Measurements from ENCODE around the gene TMSB4X. TPM values are rescaled to one million over a fixed set of nuclear protein-coding genes. Genes with fewer than 3 reads are reported as not detected.

Gene TMSB4X
- total RNA-seq, 4 donors from 2014 or later = 880 to 1,466 (median 1,228) TPM

DNA sequence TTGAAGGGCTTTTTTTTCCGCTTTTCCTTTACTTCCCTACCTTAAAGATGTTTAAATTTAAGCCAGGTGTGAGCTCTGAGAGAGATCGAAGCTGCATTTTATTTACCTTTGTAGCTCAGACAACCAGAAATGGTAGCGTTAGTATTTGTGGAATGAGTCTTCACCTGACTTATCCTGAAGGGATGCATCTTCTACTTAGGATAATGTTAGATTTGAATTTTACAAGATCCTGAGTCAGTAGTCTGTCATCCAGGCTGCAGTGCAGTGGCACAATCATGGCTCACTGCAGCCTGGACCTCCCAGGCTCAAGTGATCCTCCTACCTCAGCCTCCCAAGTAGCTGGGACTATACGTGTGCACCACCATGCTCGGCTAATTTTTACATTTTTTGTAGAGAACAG lies 26.2 kb downstream of the TMSB4X start:
- no peak overlapping the region for H3K4me3 ChIP-seq
- no peak overlapping the region for H3K27ac ChIP-seq
- H3K4me1 ChIP-seq = peaks cover 4% of the 10 kb centered on the region
- no peaks in the 10 kb centered on the region for H3K27me3 ChIP-seq
- no peak for DNase-seq (ENCODE audit: low spot score in 2 of 2)
- WGBS = 92% methylated on average over 5 of the region's 5 CpGs
- no peak for TF ChIP-seq EP300 (IDR thresholded peaks at IDR 0.05)
- no peak for TF ChIP-seq POLR2A (IDR thresholded peaks at IDR 0.05)
- no peak for TF ChIP-seq POLR2AphosphoS5 (IDR thresholded peaks at IDR 0.05)
- no peaks in the 10 kb centered on the region for H3K9me3 ChIP-seq
- H3K36me3 ChIP-seq = no peaks in the 10 kb centered on the region

DNA sequence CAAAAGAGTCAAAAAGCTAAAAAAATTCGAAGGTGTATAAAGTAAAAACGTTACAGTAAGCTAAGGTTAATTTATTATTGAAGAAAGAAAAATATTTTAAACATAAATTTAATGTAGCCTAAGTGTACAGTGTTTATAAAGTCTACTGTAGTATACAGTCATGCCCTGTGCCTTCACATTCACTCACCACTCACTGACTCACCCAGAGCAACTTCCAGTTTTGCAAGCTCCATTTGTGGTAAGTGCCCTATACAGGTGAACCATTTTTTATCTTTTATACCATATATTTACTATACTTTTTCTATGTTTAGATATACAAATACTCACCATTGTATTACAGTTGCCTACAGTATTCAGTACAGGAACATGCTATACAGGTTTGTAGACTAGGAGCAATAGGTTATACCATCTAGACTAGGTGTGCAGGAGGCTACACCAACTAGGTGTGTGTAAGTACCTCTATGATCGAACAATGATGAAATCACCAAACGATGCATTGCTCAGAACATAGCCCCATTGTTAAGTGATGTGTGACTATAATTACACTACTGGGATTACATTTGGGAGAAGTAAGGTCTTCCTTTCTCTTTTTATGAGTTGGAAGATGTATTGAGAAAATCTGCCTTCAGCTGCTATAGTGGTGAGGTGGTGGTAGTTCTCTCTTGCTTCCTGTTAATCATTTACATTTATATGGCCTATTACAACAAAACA lies 27.2 kb downstream of the TMSB4X start:
- WGBS = 71% methylated on average over 4 of the region's 4 CpGs
- H3K27me3 ChIP-seq = no peaks in the 10 kb centered on the region
- H3K36me3 ChIP-seq = no peaks in the 10 kb centered on the region
- peaks cover 8% of the 10 kb centered on the region for H3K4me1 ChIP-seq
- no peak for DNase-seq (ENCODE audit: low spot score in 2 of 2)
- no peak overlapping the region for H3K27ac ChIP-seq
- TF ChIP-seq CTCF (IDR thresholded peaks at IDR 0.05) = no peak
- TF ChIP-seq EP300 (IDR thresholded peaks at IDR 0.05) = no peak
- TF ChIP-seq POLR2A (IDR thresholded peaks at IDR 0.05) = no peak
- no peak for TF ChIP-seq POLR2AphosphoS5 (IDR thresholded peaks at IDR 0.05)
- H3K9me3 ChIP-seq = no peaks in the 10 kb centered on the region
- no peak overlapping the region for H3K4me3 ChIP-seq

DNA sequence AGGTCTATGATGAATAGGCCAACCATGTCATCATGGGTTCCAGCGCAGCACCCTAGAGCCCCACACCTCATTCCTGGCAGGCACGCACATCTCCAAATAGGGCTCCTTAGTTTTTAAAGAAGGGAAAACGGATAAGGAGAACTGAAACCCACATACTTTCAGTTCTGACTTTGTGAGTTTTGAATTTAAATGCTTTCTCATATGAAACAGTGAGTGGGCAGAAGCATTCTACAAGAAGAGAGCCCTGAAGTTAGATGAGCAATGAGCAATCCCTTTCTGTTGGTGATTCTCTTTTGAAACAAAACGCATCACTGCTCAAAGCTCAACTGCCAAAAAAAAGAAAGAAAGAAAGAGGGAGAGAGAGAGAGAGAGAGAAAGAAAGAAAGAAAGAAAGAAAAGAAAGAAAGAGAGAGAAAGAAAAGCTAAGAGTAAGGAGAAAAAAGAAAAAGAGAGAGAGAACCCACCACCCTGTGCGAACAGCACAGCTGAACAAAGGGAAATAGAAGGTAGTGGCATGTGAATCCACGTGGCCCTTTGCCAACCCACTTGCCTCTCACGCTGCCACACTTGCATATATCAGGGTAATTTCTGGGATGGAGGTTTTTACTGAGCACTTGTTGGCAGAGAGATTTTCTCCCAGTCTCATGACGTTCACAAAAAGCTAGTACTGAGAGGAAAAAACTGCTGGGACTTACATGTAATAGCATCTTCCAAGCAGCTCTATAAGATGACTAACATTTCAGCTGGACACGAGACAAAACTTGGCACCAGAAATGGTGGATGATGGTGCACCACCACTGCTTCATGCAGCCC lies 31.0 kb downstream of the TMSB4X start:
- TF ChIP-seq CTCF (IDR thresholded peaks at IDR 0.05) (no peak), EP300 (IDR thresholded peaks at IDR 0.05) (no peak), POLR2AphosphoS5 (IDR thresholded peaks at IDR 0.05) (no peak), POLR2A (IDR thresholded peaks at IDR 0.05) (no peak)
- peaks cover 18% of the 10 kb centered on the region for H3K4me1 ChIP-seq
- H3K4me3 ChIP-seq = no peak overlapping the region
- DNase-seq (ENCODE audit: low spot score in 2 of 2) = no peak
- no peaks in the 10 kb centered on the region for H3K9me3 ChIP-seq
- H3K36me3 ChIP-seq = no peaks in the 10 kb centered on the region
- 59% methylated on average over 9 of the region's 9 CpGs for WGBS
- H3K27ac ChIP-seq = no peak overlapping the region
- no peaks in the 10 kb centered on the region for H3K27me3 ChIP-seq

GRCh38 chrX:13007519-13008188 lies 32.7 kb downstream of the TMSB4X start:
- no peak for TF ChIP-seq POLR2A (IDR thresholded peaks at IDR 0.05)
- no peak for TF ChIP-seq CTCF (IDR thresholded peaks at IDR 0.05)
- TF ChIP-seq POLR2AphosphoS5 (IDR thresholded peaks at IDR 0.05) = no peak
- TF ChIP-seq EP300 (IDR thresholded peaks at IDR 0.05) = no peak
- no peak for DNase-seq (ENCODE audit: low spot score in 2 of 2)
- Histone ChIP-seq H3K36me3 (no peaks in the 10 kb centered on the region), H3K4me1 (peaks cover 18% of the 10 kb centered on the region), H3K4me3 (no peak overlapping the region), H3K27ac (no peak overlapping the region), H3K9me3 (no peaks in the 10 kb centered on the region), H3K27me3 (no peaks in the 10 kb centered on the region)
- WGBS = 79% methylated on average over 2 of the region's 2 CpGs

- 46% methylated on average over 2 of the region's 2 CpGs for WGBS
- H3K36me3 ChIP-seq = no peaks in the 10 kb centered on the region
- no peak overlapping the region for H3K27ac ChIP-seq
- no peak for DNase-seq (ENCODE audit: low spot score in 2 of 2)
- no peaks in the 10 kb centered on the region for H3K9me3 ChIP-seq
- TF ChIP-seq POLR2AphosphoS5 (IDR thresholded peaks at IDR 0.05) = no peak
- TF ChIP-seq POLR2A (IDR thresholded peaks at IDR 0.05) = no peak
- TF ChIP-seq EP300 (IDR thresholded peaks at IDR 0.05) = no peak
- TF ChIP-seq CTCF (IDR thresholded peaks at IDR 0.05) = no peak
- no peaks in the 10 kb centered on the region for H3K27me3 ChIP-seq
- H3K4me1 ChIP-seq = peaks cover 18% of the 10 kb centered on the region
- H3K4me3 ChIP-seq = no peak overlapping the region
These were observed 33.3 kb downstream of the TMSB4X start for GRCh38 chrX:13008189-13008533.
